MG63 (cell line): Measurements from ENCODE around the gene RNF10. TPM values are rescaled to one million over a fixed set of nuclear protein-coding genes. Genes with fewer than 3 reads are reported as not detected.

Experiments
- DNase-seq: peaks from one replicate; pipeline ENCODE4 v3.0.0-alpha.2; 2020
- H3K27me3 ChIP-seq: fragments of 250-450 bp; sonication (Bioruptor Pico); 2 replicates; pipeline ENCODE4 v1.5.1; 2020; ENCODE audit warnings: mild to moderate bottlenecking, moderate library complexity
- H3K36me3 ChIP-seq: fragments of 250-450 bp; sonication (Bioruptor Pico); 2 replicates; pipeline ENCODE4 v1.5.1; 2020; ENCODE audit warnings: mild to moderate bottlenecking, moderate library complexity
- H3K4me3 ChIP-seq: fragments of 250-450 bp; sonication (Bioruptor Pico); 2 replicates; pipeline ENCODE4 v1.5.1; 2020; ENCODE audit warnings: mild to moderate bottlenecking, moderate library complexity
- H3K9me3 ChIP-seq: fragments of 250-450 bp; sonication (Bioruptor Pico); 2 replicates; pipeline ENCODE4 v1.5.1; 2020; ENCODE audit warnings: mild to moderate bottlenecking, moderate library complexity
- total RNA-seq: library from RNA; depleted of rRNA; stranded (reverse); fragments of >200 nt; shearing (Covaris generic); gene quantifications from 2 replicates; pipeline ENCODE4 v1.2.3, GENCODE V29; 2014; ENCODE audit warnings: low replicate concordance; rRNA removed

RNF10 gene
- total RNA-seq, 1 experiment from 2014 or later = 64.1 TPM

DNA sequence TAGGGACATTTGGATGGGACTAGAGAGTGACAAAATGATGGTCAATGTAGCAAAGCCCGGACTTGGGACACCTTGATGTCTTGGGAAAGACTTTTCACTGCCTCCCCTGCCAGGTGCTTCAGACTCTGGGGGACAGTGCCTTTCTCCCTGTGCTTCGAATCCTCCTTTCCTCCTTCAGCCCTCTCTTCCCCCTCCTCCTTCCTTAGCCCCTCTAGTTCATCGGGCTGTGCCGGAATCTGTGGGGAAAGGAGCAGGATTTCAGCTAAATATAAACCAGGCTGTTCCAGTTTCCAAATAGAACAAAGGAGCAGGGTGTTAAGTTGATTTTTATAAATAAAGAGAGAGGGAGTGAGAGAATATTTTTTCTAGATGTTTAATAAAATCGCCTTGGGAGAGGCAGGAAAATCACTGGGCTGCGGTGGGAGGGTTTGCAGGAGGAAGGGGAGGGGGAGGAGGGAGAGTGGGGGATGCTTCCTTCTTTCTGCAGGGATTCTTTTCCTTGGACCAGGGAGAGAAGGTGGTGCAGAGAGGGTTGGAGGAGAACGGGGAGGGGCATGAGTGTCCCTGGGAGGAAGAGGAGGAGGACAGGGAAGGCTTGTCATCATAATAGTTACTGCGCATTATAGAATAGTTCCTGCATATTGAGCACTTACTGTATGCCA is 84.9 kb downstream of the RNF10 start:
- DNase-seq = no peak
- Histone ChIP-seq H3K4me3 (no peak overlapping the region), H3K27me3 (peaks cover 8% of the 10 kb centered on the region), H3K9me3 (no peaks in the 10 kb centered on the region), H3K36me3 (no peaks in the 10 kb centered on the region)

DNA sequence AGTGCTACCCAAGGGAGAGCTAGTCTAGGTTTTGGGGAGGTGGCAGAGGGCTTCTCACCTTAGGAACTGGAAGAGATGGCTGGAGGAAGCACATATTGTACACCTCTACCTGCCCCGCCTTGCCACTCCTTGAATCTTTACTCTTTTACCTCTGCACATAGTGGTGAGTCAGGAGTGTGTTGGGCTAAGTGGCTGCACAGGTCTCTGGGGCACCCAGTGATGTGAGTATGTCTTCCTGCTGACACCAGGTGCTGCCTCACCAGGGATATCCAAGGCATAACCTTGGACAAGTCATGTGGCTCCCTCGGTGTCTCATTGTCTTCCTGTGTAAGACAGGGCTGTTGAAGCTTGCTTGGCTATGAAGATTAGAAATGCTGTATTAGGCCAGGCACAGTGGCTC is 86.5 kb downstream of the RNF10 start:
- Histone ChIP-seq H3K4me3 (no peak overlapping the region), H3K9me3 (no peaks in the 10 kb centered on the region), H3K36me3 (no peaks in the 10 kb centered on the region), H3K27me3 (peaks cover 6% of the 10 kb centered on the region; the same call in 1 of the 2 replicates)
- no peak for DNase-seq

DNA sequence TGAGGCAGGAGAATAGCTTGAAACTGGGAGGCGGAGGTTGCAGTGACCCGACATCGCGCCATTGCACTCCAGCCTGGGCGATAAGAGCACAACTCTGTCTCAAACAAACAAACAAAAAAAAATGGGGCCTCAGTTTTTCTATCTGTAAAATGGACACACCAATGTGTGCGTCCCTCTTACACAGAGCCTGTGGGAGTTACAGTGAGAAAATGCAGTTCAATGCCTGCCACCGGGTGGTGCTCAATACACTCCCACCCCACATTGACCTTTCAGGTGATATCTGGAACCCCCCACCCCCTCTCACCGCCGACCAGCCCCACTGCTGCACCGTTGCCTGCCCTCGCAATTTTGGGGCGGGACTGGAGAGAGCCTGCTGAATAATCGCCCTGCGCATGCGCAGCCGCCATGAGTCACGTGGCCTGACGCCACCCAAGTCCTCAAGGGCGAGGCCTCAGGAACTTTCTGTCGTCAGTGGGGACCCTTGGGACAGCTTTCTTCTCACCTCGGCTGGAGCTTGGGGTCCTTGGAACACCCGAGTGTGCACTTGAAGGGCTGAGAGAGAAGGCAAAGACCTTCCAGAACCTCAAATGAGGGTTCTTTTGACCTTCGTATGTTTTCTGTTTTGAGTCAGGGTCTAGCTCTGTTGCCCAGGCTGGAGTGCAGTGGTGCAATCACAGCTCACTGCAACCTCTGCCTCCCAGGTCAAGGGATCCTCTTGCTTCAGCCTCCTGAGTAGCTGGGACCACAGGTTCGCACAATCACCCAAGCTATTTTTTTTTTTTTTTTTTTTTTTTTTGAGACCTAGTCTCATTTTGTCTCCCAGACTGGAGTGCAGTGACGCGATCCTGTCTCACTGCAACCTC is 91.6 kb downstream of the RNF10 start:
- H3K4me3 ChIP-seq = no peak overlapping the region
- H3K36me3 ChIP-seq = no peaks in the 10 kb centered on the region
- H3K9me3 ChIP-seq = no peaks in the 10 kb centered on the region
- no peak for DNase-seq
- H3K27me3 ChIP-seq = no peaks in the 10 kb centered on the region

Other genes starting within 250 kb of the RNF10 start
- gene RNU4-2, start 242.5 kb upstream of the RNF10 start, total RNA-seq = not detected in 2 replicates
- not detected in 2 replicates for gene RNU4-1, start 241.1 kb upstream of the RNF10 start, total RNA-seq
- gene SIRT4, start 232.0 kb upstream of the RNF10 start, total RNA-seq = 0.33 TPM in 1 of 2 replicates, not detected in the other
- not detected in 2 replicates for gene PLA2G1B, start 206.6 kb upstream of the RNF10 start, total RNA-seq
- gene MSI1, start 165.2 kb upstream of the RNF10 start, total RNA-seq = not detected in 2 replicates
- gene COX6A1, start 96.2 kb upstream of the RNF10 start, total RNA-seq = 359 and 816 TPM in 2 replicates
- gene TRIAP1, start 88.0 kb upstream of the RNF10 start, total RNA-seq = 40.3 and 41.4 TPM in 2 replicates
- gene GATC, start 87.9 kb upstream of the RNF10 start, total RNA-seq = 14.8 and 15.5 TPM in 2 replicates
- 332 and 366 TPM in 2 replicates for gene SRSF9, start 64.6 kb upstream of the RNF10 start, total RNA-seq
- gene DYNLL1, start 38.2 kb upstream of the RNF10 start, total RNA-seq = 472 and 685 TPM in 2 replicates
- gene COQ5, start 5.2 kb upstream of the RNF10 start, total RNA-seq = 17.1 and 27.0 TPM in 2 replicates
- gene POP5, start 47.0 kb downstream of the RNF10 start, total RNA-seq = 38.0 and 66.2 TPM in 2 replicates
- gene CABP1, start 106.3 kb downstream of the RNF10 start, total RNA-seq = not detected in 2 replicates
- gene MLEC, start 152.8 kb downstream of the RNF10 start, total RNA-seq = 128 and 143 TPM in 2 replicates
- 30.8 and 43.8 TPM in 2 replicates for gene UNC119B, start 176.1 kb downstream of the RNF10 start, total RNA-seq
- gene ACADS, start 191.5 kb downstream of the RNF10 start, total RNA-seq = 6.4 and 7.5 TPM in 2 replicates